ENCODE data around the gene IRS1. TPM values are rescaled to one million over a fixed set of nuclear protein-coding genes. Genes with fewer than 3 reads are reported as not detected.

IRS1 gene
- total RNA-seq, 8 experiments from 2014 or later: 7.1 to 47.0 (median 8.7) TPM

- in situ Hi-C loops (cut with MboI; ENCODE audit: low pct_unique_long_range_greater_than_20kb in 2 of 9, low sequenced_read_pairs in 9 of 9, unreplicated experiment in 9 of 9): no loop called here
- WGBS, 10 experiments: 7 to 85% (median 58%) methylated on average over 1 to 6 of the region's 6 CpGs; no CpG with 5 or more reads in 2 of the 10 experiments
- ATAC-seq (replicated peaks in 6 of 8): peak in 4 of 8 experiments; percentile 54 to 65 (median 57)
- Histone ChIP-seq H3K4me1 (replicated peaks in 1 of 2) (peaks cover 38 to 44% of the 10 kb centered on the region in 2 donors), H3K4me3 (no peak overlapping the region), H3K27ac (no peak overlapping the region)
These were observed 60.6 kb downstream of the IRS1 start for GRCh38 chr2:226738821-226739544.

GRCh38 chr2:226738191-226738820, 61.3 kb downstream of the IRS1 start:
- in situ Hi-C loops (cut with MboI; ENCODE audit: low pct_unique_long_range_greater_than_20kb in 2 of 9, low sequenced_read_pairs in 9 of 9, unreplicated experiment in 9 of 9): no loop called here
- Histone ChIP-seq H3K4me3 (no peak overlapping the region), H3K27ac (no peak overlapping the region), H3K4me1 (replicated peaks in 1 of 2) (peaks cover 40 to 41% of the 10 kb centered on the region in 2 donors)
- 64 to 97% (median 92%) methylated on average over 3 to 8 of the region's 8 CpGs for WGBS, 10 experiments
- peak in 1 of 8 experiments; percentile 35 for ATAC-seq (replicated peaks in 6 of 8)

GRCh38 chr2:226736382-226736781, 63.2 kb downstream of the IRS1 start:
- no peak for ATAC-seq (replicated peaks in 6 of 8)
- H3K4me3 ChIP-seq: no peak overlapping the region
- H3K27ac ChIP-seq: no peak overlapping the region
- WGBS, 10 experiments: 88 to 100% (median 95%) methylated on average over 2 to 4 of the region's 4 CpGs
- peaks cover 28 to 30% of the 10 kb centered on the region in 2 donors for H3K4me1 ChIP-seq (replicated peaks in 1 of 2)
- in situ Hi-C loops (cut with MboI; ENCODE audit: low pct_unique_long_range_greater_than_20kb in 2 of 9, low sequenced_read_pairs in 9 of 9, unreplicated experiment in 9 of 9): no loop called here

- in situ Hi-C loops (cut with MboI; ENCODE audit: low pct_unique_long_range_greater_than_20kb in 2 of 9, low sequenced_read_pairs in 9 of 9, unreplicated experiment in 9 of 9): no loop called here
- no peak overlapping the region for H3K4me3 ChIP-seq
- no peak overlapping the region for H3K27ac ChIP-seq
- 20 to 100% (median 80%) methylated on average over 1 to 4 of the region's 4 CpGs; no CpG with 5 or more reads in 1 of the 10 experiments for WGBS, 10 experiments
- peaks cover 5 to 11% of the 10 kb centered on the region in 2 donors for H3K4me1 ChIP-seq (replicated peaks in 1 of 2)
- peak in 1 of 8 experiments; percentile 11 for ATAC-seq (replicated peaks in 6 of 8)
These were observed 65.6 kb downstream of the IRS1 start for GRCh38 chr2:226733927-226734564.

GRCh38 chr2:226733189-226733858, 66.3 kb downstream of the IRS1 start:
- WGBS, 10 experiments: 7 to 98% (median 46%) methylated on average over 1 to 6 of the region's 6 CpGs
- in situ Hi-C loops (cut with MboI; ENCODE audit: low pct_unique_long_range_greater_than_20kb in 2 of 9, low sequenced_read_pairs in 9 of 9, unreplicated experiment in 9 of 9): no loop called here
- Histone ChIP-seq H3K27ac (no peak overlapping the region), H3K4me1 (replicated peaks in 1 of 2) (peaks cover 0 to 5% of the 10 kb centered on the region in 2 donors), H3K4me3 (no peak overlapping the region)
- peak in 2 of 8 experiments; percentile 45 to 58 for ATAC-seq (replicated peaks in 6 of 8)

- in situ Hi-C loops (cut with MboI; ENCODE audit: low pct_unique_long_range_greater_than_20kb in 2 of 9, low sequenced_read_pairs in 9 of 9, unreplicated experiment in 9 of 9): no loop called here
- no peak overlapping the region for H3K27ac ChIP-seq
- peaks cover 0 to 5% of the 10 kb centered on the region in 2 donors for H3K4me1 ChIP-seq (replicated peaks in 1 of 2)
- H3K4me3 ChIP-seq: no peak overlapping the region
- no peak for ATAC-seq (replicated peaks in 6 of 8)
- WGBS, 10 experiments: 60 to 100% (median 94%) methylated on average over 1 to 3 of the region's 4 CpGs; no CpG with 5 or more reads in 2 of the 10 experiments
These were observed 67.0 kb downstream of the IRS1 start for GRCh38 chr2:226732478-226733188.

GRCh38 chr2:226730481-226730880, 69.1 kb downstream of the IRS1 start:
- H3K4me3 ChIP-seq: no peak overlapping the region
- in situ Hi-C loops (cut with MboI; ENCODE audit: low pct_unique_long_range_greater_than_20kb in 2 of 9, low sequenced_read_pairs in 9 of 9, unreplicated experiment in 9 of 9): no loop called here
- peaks cover 0 to 11% of the 10 kb centered on the region in 2 donors for H3K4me1 ChIP-seq (replicated peaks in 1 of 2)
- H3K27ac ChIP-seq: no peak overlapping the region
- 71 to 100% (median 86%) methylated on average over 1 to 4 of the region's 4 CpGs; no CpG with 5 or more reads in 3 of the 10 experiments for WGBS, 10 experiments
- peak in 6 of 8 experiments; percentile 10 to 78 (median 46) for ATAC-seq (replicated peaks in 6 of 8)

GRCh38 chr2:226728996-226729395, 70.6 kb downstream of the IRS1 start:
- no peak for ATAC-seq (replicated peaks in 6 of 8)
- in situ Hi-C loops (cut with MboI; ENCODE audit: low pct_unique_long_range_greater_than_20kb in 2 of 9, low sequenced_read_pairs in 9 of 9, unreplicated experiment in 9 of 9): no loop called here
- 80 to 100% (median 86%) methylated on average over 1 of the region's 1 CpG; no CpG with 5 or more reads in 5 of the 10 experiments for WGBS, 10 experiments

GRCh38 chr2:226727251-226727650, 72.4 kb downstream of the IRS1 start:
- WGBS, 10 experiments: 25 to 71% (median 50%) methylated on average over 1 of the region's 1 CpG; no CpG with 5 or more reads in 1 of the 10 experiments
- in situ Hi-C loops (cut with MboI; ENCODE audit: low pct_unique_long_range_greater_than_20kb in 2 of 9, low sequenced_read_pairs in 9 of 9, unreplicated experiment in 9 of 9): no loop called here
- no peak for ATAC-seq (replicated peaks in 6 of 8)
- Histone ChIP-seq H3K4me1 (replicated peaks in 1 of 2) (peaks cover 0 to 11% of the 10 kb centered on the region in 2 donors), H3K4me3 (no peak overlapping the region), H3K27ac (no peak overlapping the region)

More at GRCh38 chr2:226728996-226729395, 70.6 kb downstream of the IRS1 start:
- Histone ChIP-seq H3K4me1 (replicated peaks in 1 of 2) (peaks cover 0 to 14% of the 10 kb centered on the region in 2 donors), H3K27ac (no peak overlapping the region), H3K4me3 (no peak overlapping the region)

- WGBS, 10 experiments: 35 to 100% (median 79%) methylated on average over 1 to 2 of the region's 2 CpGs; no CpG with 5 or more reads in 2 of the 10 experiments
- H3K4me3 ChIP-seq: no peak overlapping the region
- peaks cover 0 to 11% of the 10 kb centered on the region in 2 donors for H3K4me1 ChIP-seq (replicated peaks in 1 of 2)
- no peak overlapping the region for H3K27ac ChIP-seq
- ATAC-seq (replicated peaks in 6 of 8): no peak
- in situ Hi-C loops (cut with MboI; ENCODE audit: low pct_unique_long_range_greater_than_20kb in 2 of 9, low sequenced_read_pairs in 9 of 9, unreplicated experiment in 9 of 9): no loop called here
These were observed 73.1 kb downstream of the IRS1 start for GRCh38 chr2:226726546-226726945.

- 9 to 83% (median 61%) methylated on average over 2 to 8 of the region's 10 CpGs; no CpG with 5 or more reads in 1 of the 10 experiments for WGBS, 10 experiments
- Histone ChIP-seq H3K4me1 (replicated peaks in 1 of 2) (peaks cover 0 to 11% of the 10 kb centered on the region in 2 donors), H3K27ac (no peak overlapping the region), H3K4me3 (no peak overlapping the region)
- no peak for ATAC-seq (replicated peaks in 6 of 8)
- in situ Hi-C loops (cut with MboI; ENCODE audit: low pct_unique_long_range_greater_than_20kb in 2 of 9, low sequenced_read_pairs in 9 of 9, unreplicated experiment in 9 of 9): no loop called here
These were observed 74.3 kb downstream of the IRS1 start for GRCh38 chr2:226725126-226725860.

- Histone ChIP-seq H3K4me1 (replicated peaks in 1 of 2) (peaks cover 0 to 11% of the 10 kb centered on the region in 2 donors), H3K27ac (no peak overlapping the region), H3K4me3 (no peak overlapping the region)
- in situ Hi-C loops (cut with MboI; ENCODE audit: low pct_unique_long_range_greater_than_20kb in 2 of 9, low sequenced_read_pairs in 9 of 9, unreplicated experiment in 9 of 9): no loop called here
- WGBS, 10 experiments: 0 to 92% (median 64%) methylated on average over 1 to 5 of the region's 5 CpGs; no CpG with 5 or more reads in 1 of the 10 experiments
- ATAC-seq (replicated peaks in 6 of 8): no peak
These were observed 78.1 kb downstream of the IRS1 start for GRCh38 chr2:226721541-226721940.

All from motor neuron (in vitro differentiated cells).